H1 (cell line): Measurements from ENCODE around the gene SERPINB6. TPM values are rescaled to one million over a fixed set of nuclear protein-coding genes. Genes with fewer than 3 reads are reported as not detected.
"Not testable (repeated sequence)": the region's sequence is repeated elsewhere in the genome, so short reads cannot be mapped to it uniquely, and the experiment has no call there.

Experiments used
- CTCF ChIA-PET: fragments of 300-600 bp; sonication (Branson Sonifier 250); formaldehyde crosslinking; loops from one replicate; lab custom pipeline; 2021; ENCODE audit not compliant: partially characterized antibody; lab: Charles Lee
- POLR2A ChIA-PET: fragments of 300-600 bp; sonication (Branson Sonifier 250); formaldehyde crosslinking; loops from one replicate; lab custom pipeline; 2021; ENCODE audit warnings: inconsistent platforms; ENCODE audit not compliant: partially characterized antibody; lab: Charles Lee
- DNase-seq, 2 experiments: peaks; one replicate each; pipeline versions ENCODE4 v3.0.0 to v3.0.0-alpha.2; 2010 to 2022; ENCODE audit warnings: low spot score in 2 of 2, low read depth in 1 of 2, mixed read lengths in 1 of 2
- FAIRE-seq: peaks from 2 replicates; lab custom pipeline; 2011; peaks lifted over from hg19 to GRCh38; lab: Jason Lieb, UNC
- H2AFZ ChIP-seq: 2 replicates; pipeline ENCODE4 v1.8.1; 2012; ENCODE audit warnings: low read length, inconsistent platforms
- H2AK5ac ChIP-seq: 2 replicates; pipeline ENCODE4 v1.6.1; 2013; ENCODE audit warnings: low read depth, low read length
- H2BK120ac ChIP-seq: replicated peaks from 2 replicates; pipeline ENCODE3; 2013; ENCODE audit warnings: low read depth, low read length, inconsistent platforms
- H2BK12ac ChIP-seq: 2 replicates; pipeline ENCODE4 v1.6.1; 2013; ENCODE audit warnings: low read depth, low read length
- H2BK15ac ChIP-seq: 2 replicates; pipeline ENCODE4 v1.6.1; 2013; ENCODE audit warnings: low read length
- H2BK20ac ChIP-seq: 2 replicates; pipeline ENCODE4 v1.6.1; 2013; ENCODE audit warnings: low read length
- H2BK5ac ChIP-seq: 2 replicates; pipeline ENCODE4 v1.6.1; 2013; ENCODE audit warnings: low read depth, low read length
- H3K14ac ChIP-seq: 2 replicates; pipeline ENCODE4 v1.6.1; 2013; ENCODE audit warnings: inconsistent platforms; ENCODE audit not compliant: insufficient read length
- H3K18ac ChIP-seq: 2 replicates; pipeline ENCODE4 v1.6.1; 2013; ENCODE audit warnings: low read length; ENCODE audit errors: extremely low read depth
- H3K23ac ChIP-seq: 2 replicates; pipeline ENCODE4 v1.6.1; 2013; ENCODE audit warnings: inconsistent platforms; ENCODE audit not compliant: insufficient read length
- H3K23me2 ChIP-seq: 2 replicates; pipeline ENCODE4 v1.6.1; 2013; ENCODE audit warnings: low read depth, low read length
- H3K27ac ChIP-seq: 2 replicates; pipeline ENCODE4 v1.6.1; 2011; ENCODE audit warnings: low read depth, low read length, inconsistent platforms
- H3K27me3 ChIP-seq, 4 experiments: replicated peaks in 1 of 4; 1 replicate in 1 of 4; 2 replicates in 3 of 4; pipeline versions ENCODE4 v1.6.1 to v1.8.1; 2011 to 2013; ENCODE audit warnings: low read length in 3 of 4, mild to moderate bottlenecking in 3 of 4, inconsistent platforms in 2 of 4, mixed read lengths in 2 of 4, moderate library complexity in 1 of 4; ENCODE audit not compliant: control insufficient read depth in 3 of 4, insufficient read depth in 3 of 4; ENCODE audit errors: extremely low read depth in 1 of 4
- H3K36me3 ChIP-seq, 4 experiments: 2 replicates each; pipeline versions ENCODE4 v1.6.1 to v1.8.1; 2011 to 2013; ENCODE audit warnings: mild to moderate bottlenecking in 4 of 4, low read length in 3 of 4, moderate library complexity in 2 of 4, control low read depth in 1 of 4, inconsistent platforms in 1 of 4; ENCODE audit not compliant: insufficient read depth in 4 of 4, control insufficient read depth in 2 of 4
- H3K4ac ChIP-seq: replicated peaks from 2 replicates; pipeline ENCODE3; 2013; ENCODE audit warnings: low read length, low read depth, mixed read lengths, inconsistent platforms; ENCODE audit not compliant: insufficient read length
- H3K4me1 ChIP-seq, 4 experiments: replicated peaks in 1 of 4; 1 replicate in 1 of 4; 2 replicates in 3 of 4; pipeline versions ENCODE4 v1.6.1 to v1.8.1; 2011 to 2013; ENCODE audit warnings: low read length in 3 of 4, inconsistent platforms in 2 of 4, mixed read lengths in 1 of 4; ENCODE audit not compliant: insufficient read depth in 4 of 4, control insufficient read depth in 3 of 4
- H3K4me2 ChIP-seq, 2 experiments: 2 replicates each; pipeline versions ENCODE4 v1.6.1 to v1.8.1; 2011 to 2013; ENCODE audit warnings: low read depth in 2 of 2, low read length in 2 of 2, control low read depth in 1 of 2, inconsistent platforms in 1 of 2, mild to moderate bottlenecking in 1 of 2; ENCODE audit not compliant: insufficient read depth in 1 of 2
- H3K4me3 ChIP-seq, 4 experiments: fragments of 200-600, 300-600 bp in 1 of 4; sonication (generic), shearing (Covaris generic), sonication (Bioruptor Twin) in 1 of 4; 2 replicates each; pipeline versions ENCODE4 v1.5.1 to v1.8.1; 2011 to 2016; ENCODE audit warnings: low read length in 4 of 4, low read depth in 3 of 4, control low read depth in 2 of 4, inconsistent platforms in 2 of 4, mild to moderate bottlenecking in 2 of 4, mixed read lengths in 1 of 4, moderate library complexity in 1 of 4; ENCODE audit not compliant: insufficient read depth in 2 of 4; ENCODE audit errors: extremely low read depth in 1 of 4
- H3K56ac ChIP-seq: replicated peaks from 2 replicates; pipeline ENCODE3; 2013; ENCODE audit warnings: low read depth, mild to moderate bottlenecking, mixed read lengths, low read length, inconsistent platforms; ENCODE audit not compliant: insufficient read length
- H3K79me1 ChIP-seq: 2 replicates; pipeline ENCODE4 v1.6.1; 2013; ENCODE audit warnings: low read depth, low read length, control low read depth
- H3K79me2 ChIP-seq, 2 experiments: 2 replicates each; pipeline versions ENCODE4 v1.6.1 to v1.8.1; 2012 to 2013; ENCODE audit warnings: low read length in 2 of 2, mild to moderate bottlenecking in 2 of 2, inconsistent platforms in 1 of 2; ENCODE audit not compliant: insufficient read depth in 2 of 2, control insufficient read depth in 1 of 2
- H3K9ac ChIP-seq, 4 experiments: replicated peaks in 1 of 4; 1 replicate in 1 of 4; 2 replicates in 3 of 4; pipeline versions ENCODE4 v1.6.1 to v1.8.1; 2011 to 2013; ENCODE audit warnings: low read depth in 3 of 4, low read length in 3 of 4, control low read depth in 2 of 4, mild to moderate bottlenecking in 2 of 4, moderate library complexity in 2 of 4, inconsistent platforms in 1 of 4; ENCODE audit errors: extremely low read depth in 1 of 4
- H3K9me3 ChIP-seq, 2 experiments: 2 replicates each; pipeline versions ENCODE4 v1.6.1 to v1.8.1; 2012 to 2013; ENCODE audit warnings: mild to moderate bottlenecking in 2 of 2, moderate library complexity in 2 of 2, control low read depth in 1 of 2, inconsistent platforms in 1 of 2, low read depth in 1 of 2, low read length in 1 of 2, mixed read lengths in 1 of 2; ENCODE audit not compliant: insufficient read depth in 2 of 2
- H4K20me1 ChIP-seq, 2 experiments: replicated peaks in 1 of 2; 2 replicates each; pipeline versions ENCODE3 to v1.8.1; 2011 to 2013; ENCODE audit warnings: inconsistent platforms in 2 of 2, low read length in 2 of 2, mild to moderate bottlenecking in 1 of 2; ENCODE audit not compliant: insufficient read depth in 2 of 2, control insufficient read depth in 1 of 2
- H4K5ac ChIP-seq: 2 replicates; pipeline ENCODE4 v1.6.1; 2013; ENCODE audit warnings: low read length, low read depth, mixed read lengths, inconsistent platforms; ENCODE audit not compliant: insufficient read length
- H4K8ac ChIP-seq: 2 replicates; pipeline ENCODE4 v1.8.0; 2013; ENCODE audit warnings: mild to moderate bottlenecking, moderate library complexity, low read length, inconsistent platforms; ENCODE audit not compliant: insufficient read depth; ENCODE audit errors: extremely low read depth
- H4K91ac ChIP-seq: replicated peaks from 2 replicates; pipeline ENCODE3; 2013; ENCODE audit warnings: low read length, mixed read lengths, inconsistent platforms; ENCODE audit not compliant: insufficient read length
- WGBS, 2 experiments: shearing (Covaris generic) in 1 of 2; methylation state at CpG; one replicate each; pipeline versions ENCODE4 v1.1.6 to v1.1.7; 2013 to 2015; ENCODE audit warnings: low lambda C conversion rate in 2 of 2, mixed read lengths in 2 of 2, inconsistent platforms in 1 of 2, low coverage in 1 of 2, missing lambda C conversion rate in 1 of 2; ENCODE audit not compliant: insufficient replicate concordance in 2 of 2, insufficient coverage in 1 of 2, insufficient read length in 1 of 2; ENCODE audit errors: extremely low coverage in 1 of 2, missing lambda C conversion rate in 1 of 2; 5-methylcytosine and 5-hydroxymethylcytosine counted together
- polyA plus RNA-seq, 7 experiments: library from polyadenylated mRNA; depleted of rRNA in 3 of 7; stranded (reverse) in 5 of 7; unstranded in 2 of 7; fragments of >200 nt in 5 of 7; fragments of 200-250 nt in 2 of 7; gene quantifications; 1 replicate in 5 of 7; 2 replicates in 1 of 7; 4 replicates in 1 of 7; pipeline versions ENCODE4 v1.2.1 to v1.2.3, GENCODE V29; 2011 to 2013; ENCODE audit warnings: missing spikeins in 2 of 7, mixed read lengths in 2 of 7
- total RNA-seq: library from RNA; stranded (reverse); fragmentation: NEBNext Ultra II Directional; extraction: Animal tissue kit (Norgen Biotek cat#: 25700); gene quantifications from 2 replicates; pipeline ENCODE4 v1.2.1, GENCODE V29; 2021

SERPINB6 gene
- total and polyA plus RNA-seq, 2 of the 8 experiments (the other 6 are each of a cell fraction or from before 2014, with no cell fraction given) = 27.2 to 29.4 TPM

DNA sequence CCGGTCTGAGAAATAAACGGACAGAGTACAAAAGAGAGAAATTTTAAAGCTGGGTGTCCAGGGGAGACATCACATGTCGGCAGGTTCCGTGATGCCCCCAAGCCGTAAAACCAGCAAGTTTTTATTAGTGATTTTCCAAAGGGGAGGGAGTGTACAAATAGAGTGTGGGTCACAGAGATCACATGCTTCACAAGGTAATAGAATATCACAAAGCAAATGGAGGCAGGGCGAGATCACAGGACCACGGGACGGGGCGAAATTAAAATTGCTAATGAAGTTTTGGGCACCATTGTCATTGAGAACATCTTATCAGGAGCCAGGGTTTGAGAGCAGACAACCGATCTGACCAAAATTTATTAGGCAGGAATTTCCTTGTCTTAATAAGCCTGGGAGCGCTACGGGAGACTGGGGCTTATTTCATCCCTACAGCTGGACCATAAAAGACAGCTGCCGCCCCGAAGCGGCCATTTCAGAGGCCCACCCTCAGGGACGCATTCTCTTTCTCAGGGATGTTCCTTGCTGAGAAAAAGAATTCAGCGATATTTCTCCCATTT is 37.4 kb upstream of the SERPINB6 start:
- H3K79me1 ChIP-seq, H3K4ac ChIP-seq, H2AK5ac ChIP-seq, H2AFZ ChIP-seq, H2BK12ac ChIP-seq, H3K27me3 ChIP-seq, H3K23me2 ChIP-seq, H3K27ac ChIP-seq, H4K5ac ChIP-seq, FAIRE-seq, H2BK120ac ChIP-seq, H3K4me1 ChIP-seq, H3K23ac ChIP-seq, H3K56ac ChIP-seq, H3K79me2 ChIP-seq, H3K14ac ChIP-seq, H2BK20ac ChIP-seq, H3K18ac ChIP-seq, H3K4me2 ChIP-seq, H2BK15ac ChIP-seq, H3K4me3 ChIP-seq, H4K20me1 ChIP-seq, H4K8ac ChIP-seq, H2BK5ac ChIP-seq, CTCF ChIA-PET, H4K91ac ChIP-seq, H3K9ac ChIP-seq: not testable (repeated sequence)
- Histone ChIP-seq H3K9me3 (peaks cover 4 to 17% of the 10 kb centered on the region in 2 experiments), H3K36me3 (peaks cover 17 to 60% (median 41%) of the 10 kb centered on the region in 4 experiments)
- POLR2A ChIA-PET = interaction anchor here (0.7 to 5.2 kb wide), 4 partner anchors 8 to 48 kb away, joined by 3 to 33 read pairs (median 14); partner anchors contain the start of gene NQO2
- DNase-seq = peak in 1 of 2 experiments; percentile 44
- WGBS, 2 experiments = 28% methylated on average over 17 of the region's 17 CpGs; no CpG with 5 or more reads in 1 of the 2 experiments
